Right hindlimb (tissue), 1 donor: ENCODE data around the gene TCF3.

Experiments used
- DNase-seq: peaks from one replicate; pipeline ENCODE4 v3.0.0-alpha.2; 2018

The TCF3 gene

DNA sequence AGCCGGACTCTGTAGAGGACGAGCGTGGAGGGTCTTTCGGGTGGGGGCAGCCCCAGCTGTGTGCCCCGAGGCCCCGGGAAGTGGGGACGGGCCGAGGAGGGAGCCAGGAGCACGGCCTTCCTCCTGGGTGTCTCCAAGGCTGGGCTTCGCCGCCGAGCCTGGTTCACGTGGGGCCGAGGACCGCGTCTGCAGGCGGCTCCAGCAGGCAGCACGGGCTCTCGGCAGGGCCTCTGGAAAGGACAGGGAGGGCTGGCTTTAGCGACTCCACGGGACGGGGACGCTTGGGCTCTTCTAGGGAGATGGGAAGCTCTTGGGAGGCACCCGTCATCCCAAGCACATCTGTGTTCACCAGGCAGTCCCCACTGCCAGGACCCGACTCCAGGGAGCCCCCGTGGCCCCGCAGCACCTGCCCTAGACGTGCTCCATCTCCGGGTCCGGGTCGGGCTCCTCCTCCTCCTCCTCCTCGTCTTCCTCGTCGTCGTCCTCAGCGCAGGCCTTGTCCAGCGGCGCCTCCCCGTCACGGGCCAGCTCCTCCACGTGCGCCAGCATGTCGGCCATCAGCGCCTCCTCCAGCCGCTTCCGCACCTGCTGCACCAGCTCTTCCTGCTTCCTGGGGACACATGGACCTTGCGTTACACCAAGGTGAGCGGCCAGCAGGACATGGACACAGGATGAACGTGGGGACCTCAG lies 74.3 kb downstream of the TCF3 start:
- no peak for DNase-seq

- DNase-seq: no peak
These were observed 75.1 kb downstream of the TCF3 start for GRCh38 chr19:1577090-1577928.

DNA sequence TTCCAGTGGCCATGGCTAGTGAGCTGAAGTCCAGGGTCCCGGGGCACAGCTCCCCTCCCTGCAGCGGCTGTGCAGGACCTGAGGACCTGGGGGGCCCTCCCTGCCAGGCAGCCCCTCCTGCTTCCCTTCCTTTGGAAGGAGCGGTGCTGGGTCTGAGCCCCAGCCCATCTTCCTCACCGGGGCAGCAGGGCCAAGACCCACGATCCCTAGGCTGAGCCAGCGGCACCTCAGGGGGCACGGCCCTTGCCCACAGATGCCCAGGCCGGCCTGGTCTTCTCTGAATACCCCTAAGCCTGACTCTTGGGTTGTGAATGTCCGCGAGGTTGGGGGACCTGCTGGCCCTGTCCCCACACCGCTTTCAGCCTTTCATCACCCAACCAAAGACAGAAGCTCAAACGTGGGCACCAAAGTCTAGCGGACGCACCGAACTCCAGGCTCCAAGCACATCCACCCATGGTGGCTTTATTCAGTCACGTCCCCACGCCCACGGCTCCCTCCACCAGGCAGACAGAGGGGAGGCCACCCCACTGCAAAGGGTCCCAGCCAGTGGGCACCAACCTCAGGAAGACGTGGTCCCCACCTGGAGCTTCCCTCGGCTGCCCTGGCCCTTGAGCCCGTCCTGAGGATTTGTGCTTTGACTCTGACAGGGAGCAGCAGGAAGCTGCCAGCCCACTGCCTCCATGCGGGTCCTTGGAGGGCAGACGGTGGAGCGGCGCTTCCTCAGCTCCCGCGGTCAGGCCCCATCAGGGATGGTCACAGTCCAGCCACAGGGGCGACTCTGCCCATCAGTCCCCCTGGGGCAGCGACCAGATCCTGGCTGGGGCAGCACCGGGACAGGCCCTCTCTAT lies 75.9 kb downstream of the TCF3 start:
- no peak for DNase-seq

DNA sequence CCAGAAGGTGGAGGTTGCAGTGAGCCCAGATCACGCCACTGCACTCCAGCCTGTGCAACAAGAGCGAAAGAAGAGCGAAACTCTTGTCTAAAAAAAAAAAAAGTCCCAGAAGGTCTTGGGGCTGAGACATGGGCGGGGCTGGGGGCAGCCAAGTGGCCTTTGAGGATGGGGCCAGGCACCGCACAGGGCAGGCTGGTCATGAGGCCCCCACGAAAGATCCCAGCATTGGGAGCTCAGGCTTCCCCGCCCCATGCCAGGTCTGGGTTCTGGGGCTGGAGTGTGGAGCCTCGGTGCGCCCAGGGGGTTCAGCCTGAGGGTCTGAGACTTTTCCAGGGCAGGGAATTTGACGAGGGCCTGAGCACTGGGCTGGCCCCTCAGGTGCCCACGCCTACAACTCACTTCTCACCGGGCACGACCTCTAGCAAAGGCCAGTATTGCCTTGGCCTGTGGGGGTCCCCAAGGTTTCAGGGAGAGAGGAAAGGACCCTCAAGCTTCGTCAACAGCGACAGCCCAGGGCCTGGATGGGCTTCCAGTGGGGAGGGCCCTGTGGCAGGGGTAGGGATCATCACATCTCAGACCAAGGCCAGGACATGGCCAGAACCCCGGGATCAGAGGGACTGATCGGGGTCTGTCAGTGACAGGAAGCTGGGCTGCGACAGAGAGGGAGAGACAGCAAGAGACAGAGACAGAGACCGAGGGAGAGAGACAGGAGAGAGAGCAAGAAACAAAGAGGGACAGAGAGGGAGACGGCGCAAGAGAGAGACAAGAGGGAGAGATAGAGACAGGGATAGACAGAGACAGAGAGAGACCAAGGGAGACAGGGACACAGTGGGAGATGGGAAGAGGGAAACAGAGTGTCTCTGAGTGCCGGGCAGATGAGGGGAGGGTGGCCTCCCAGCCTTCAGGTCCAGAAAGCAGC lies 76.8 kb downstream of the TCF3 start:
- DNase-seq: no peak

GRCh38 chr19:1574354-1575136 lies 77.9 kb downstream of the TCF3 start:
- no peak for DNase-seq

DNA sequence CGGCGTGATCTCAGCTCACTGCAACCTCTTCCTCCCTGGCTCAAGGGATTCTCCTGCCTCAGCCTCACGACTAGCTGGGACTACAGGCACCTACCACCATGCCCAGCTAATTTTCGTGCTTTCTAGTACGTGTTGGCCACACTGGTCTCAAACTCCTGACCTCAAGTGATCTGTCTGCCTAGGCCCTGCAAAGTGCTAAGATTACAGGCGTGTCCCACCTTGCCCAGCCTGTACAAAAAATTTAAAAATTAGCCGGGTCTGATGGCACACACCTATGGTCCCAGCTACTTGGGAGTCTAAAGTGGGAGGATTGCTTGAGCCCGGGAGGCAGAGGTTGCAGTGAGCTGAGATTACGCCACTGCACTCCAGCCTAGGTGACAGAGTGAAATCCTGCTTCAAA lies 79.6 kb downstream of the TCF3 start:
- no peak for DNase-seq

DNA sequence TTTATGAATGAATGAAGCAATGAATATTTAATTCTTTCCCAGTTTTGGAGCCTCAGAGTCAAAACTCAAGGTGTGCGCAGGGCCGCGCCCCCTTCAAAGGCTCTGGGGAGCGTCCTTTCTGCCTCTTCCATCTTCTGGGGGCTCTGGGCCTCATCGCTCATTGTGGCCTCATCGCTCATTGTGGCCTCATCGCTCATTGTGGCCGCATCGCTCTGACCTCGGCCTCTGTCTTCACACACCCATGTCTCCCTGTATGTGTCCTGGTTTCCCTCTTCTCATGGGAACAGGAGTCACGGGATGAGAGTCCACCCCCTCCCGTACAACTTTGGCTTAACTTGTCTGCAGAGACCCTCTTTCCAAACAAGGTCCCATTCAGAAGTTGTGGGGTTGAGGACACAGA lies 81.1 kb downstream of the TCF3 start:
- no peak for DNase-seq

- DNase-seq: no peak
These were observed 81.6 kb downstream of the TCF3 start for GRCh38 chr19:1570836-1571235.

DNA sequence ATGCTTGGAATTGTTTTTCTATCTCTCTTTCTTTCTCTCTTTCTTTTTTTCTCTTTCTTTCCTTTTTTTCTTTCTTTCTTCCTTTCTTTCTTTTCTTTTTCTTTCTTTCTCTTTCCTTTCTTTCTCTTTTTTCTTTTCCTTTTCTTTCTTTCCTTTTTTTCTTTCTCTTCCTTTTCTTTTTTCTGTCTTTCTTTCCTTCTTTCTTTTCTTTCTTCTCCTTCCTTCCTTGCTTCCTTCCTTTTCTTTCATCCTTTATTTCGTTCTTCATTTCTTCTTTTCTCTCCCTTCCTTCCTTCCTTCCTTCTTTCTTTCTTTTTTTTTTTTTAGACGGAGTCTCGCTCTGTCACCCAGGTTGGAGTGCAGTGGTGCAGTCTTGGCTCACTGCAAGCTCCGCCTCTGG lies 82.4 kb downstream of the TCF3 start:
- DNase-seq: no peak

DNA sequence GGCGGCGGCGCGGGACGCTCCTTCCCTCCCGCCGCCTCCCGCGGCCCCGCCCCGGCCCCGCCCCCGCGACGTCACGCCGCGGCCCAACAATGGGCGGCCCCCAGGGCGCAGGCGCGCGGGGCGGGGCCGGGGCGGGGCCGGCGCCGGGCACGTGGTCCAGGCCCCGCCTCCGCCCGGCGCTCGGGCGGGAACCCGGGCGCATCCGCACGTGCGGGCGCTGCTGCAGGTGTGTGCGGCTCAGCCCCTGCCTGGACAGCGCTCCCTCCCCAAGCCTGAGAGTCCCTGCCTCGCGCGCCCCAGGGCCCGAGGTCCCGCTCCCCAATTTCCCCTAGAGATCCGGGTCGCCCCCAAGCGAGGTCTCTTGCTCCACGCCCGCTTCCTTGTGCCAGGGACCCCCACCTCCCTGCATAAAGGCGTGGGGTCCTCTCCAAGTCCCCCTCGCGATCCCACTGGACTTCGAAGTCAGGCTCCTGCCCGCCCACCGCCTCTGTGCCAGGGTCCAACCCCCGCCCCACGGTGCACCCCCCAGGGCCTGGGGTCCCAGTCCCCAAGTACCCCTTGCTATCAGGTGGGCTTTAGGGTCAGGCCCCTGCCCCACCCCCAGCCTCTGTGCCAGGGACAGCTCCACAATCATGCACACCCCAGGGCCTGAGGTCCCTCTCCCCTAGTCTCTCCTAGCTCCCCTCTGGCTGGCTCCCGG lies 83.9 kb downstream of the TCF3 start, which contains the start of gene MEX3D:
TSS of gene MEX3D (minus strand) at position 6 of the 700 bp plus-strand sequence. CDS start 267 bp downstream, outside the sequence.
- peak; percentile 79 for DNase-seq

GRCh38 chr19:1567848-1568227 lies 84.6 kb downstream of the TCF3 start:
- DNase-seq: no peak

DNA sequence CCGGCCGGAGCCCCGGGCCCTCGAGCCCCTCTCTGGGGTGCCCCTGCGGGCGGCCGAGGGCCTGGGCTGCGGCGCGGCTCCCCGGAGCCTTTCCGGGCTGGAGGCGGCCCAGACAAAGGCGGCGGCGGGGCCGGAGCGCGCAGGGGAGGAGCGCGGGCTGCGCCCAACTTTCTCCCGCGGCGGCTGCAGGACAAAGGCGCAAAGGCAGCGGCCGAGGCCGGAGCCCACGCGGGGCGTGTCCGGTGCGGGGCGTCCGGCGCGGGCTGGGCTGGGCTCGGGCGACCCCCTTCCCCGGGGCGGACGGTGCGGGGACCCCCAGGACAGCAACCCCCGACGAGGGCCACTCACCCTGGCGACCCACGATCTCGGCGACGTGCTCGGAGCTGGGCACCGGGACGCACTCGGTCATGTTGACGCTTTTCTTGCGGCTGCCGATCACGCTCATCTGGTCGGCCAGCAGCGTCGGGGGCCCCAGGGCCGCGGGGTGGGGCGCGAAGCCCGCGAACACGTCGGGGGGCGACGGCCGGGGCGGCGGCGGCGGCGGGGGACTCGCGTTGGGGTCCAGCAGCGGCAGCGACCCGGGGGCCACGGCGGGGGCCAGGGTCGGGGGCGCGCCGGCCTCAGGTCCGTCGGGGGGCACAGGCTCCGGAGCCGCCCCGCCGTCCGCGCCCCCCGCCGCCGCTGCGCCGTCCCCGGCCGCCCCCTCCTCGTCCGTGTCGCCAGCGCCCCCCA lies 85.1 kb downstream of the TCF3 start:
- no peak for DNase-seq

GRCh38 chr19:1566392-1567115 lies 85.9 kb downstream of the TCF3 start:
- peak; percentile 91 for DNase-seq

- DNase-seq: no peak
These were observed 89.2 kb downstream of the TCF3 start for GRCh38 chr19:1563251-1563650.

GRCh38 chr19:1561236-1561842 lies 91.1 kb downstream of the TCF3 start:
- no peak for DNase-seq

- DNase-seq: no peak
These were observed 92.0 kb downstream of the TCF3 start for GRCh38 chr19:1560286-1560882.
